Embryonic facial prominence (tissue), 1 donor: Measurements from ENCODE around the gene RBP3.

Source experiments
- DNase-seq: peaks from one replicate; pipeline ENCODE4 v3.0.0-alpha.2; 2016; ENCODE audit errors: extremely low spot score

The RBP3 gene

DNA sequence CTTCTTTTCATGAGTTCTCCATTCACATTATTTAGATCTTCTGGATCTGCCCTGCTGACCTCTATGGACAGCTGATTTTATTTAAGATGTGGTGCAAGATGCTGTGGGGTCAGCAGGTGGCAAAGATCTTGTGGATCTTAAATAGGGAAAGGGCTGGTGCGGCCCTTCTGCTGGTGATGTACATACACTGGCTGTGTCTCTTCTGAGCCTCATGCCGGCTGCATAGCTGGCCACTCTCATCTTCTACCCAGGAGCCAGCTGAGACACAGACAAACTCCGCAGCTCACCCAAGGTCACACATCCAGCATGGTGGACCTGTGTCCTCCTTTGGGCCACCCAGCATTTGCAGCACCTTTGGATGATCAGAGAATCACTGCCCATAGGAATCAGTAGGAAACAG lies 9.7 kb downstream of the RBP3 start:
- no peak for DNase-seq

DNA sequence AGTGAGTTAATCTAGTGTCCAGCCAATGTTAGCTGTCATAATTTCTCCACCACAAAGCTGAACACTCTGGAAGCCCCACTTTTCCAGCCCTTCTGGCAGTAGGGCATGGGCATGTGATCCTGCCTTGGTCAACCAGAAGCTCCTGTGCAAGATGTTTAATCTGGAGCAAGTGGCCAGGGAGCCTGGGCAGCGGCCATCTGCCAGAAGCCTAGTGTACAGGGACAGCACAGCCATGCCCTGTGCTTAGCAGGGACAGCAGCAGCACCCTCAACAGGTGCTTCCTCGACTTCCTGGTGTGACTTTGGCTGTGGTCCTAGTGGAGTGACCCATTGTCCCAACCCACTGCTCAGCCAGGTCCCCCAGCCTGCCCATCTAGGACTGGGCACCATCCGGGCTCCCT lies 10.3 kb downstream of the RBP3 start:
- DNase-seq: no peak

DNA sequence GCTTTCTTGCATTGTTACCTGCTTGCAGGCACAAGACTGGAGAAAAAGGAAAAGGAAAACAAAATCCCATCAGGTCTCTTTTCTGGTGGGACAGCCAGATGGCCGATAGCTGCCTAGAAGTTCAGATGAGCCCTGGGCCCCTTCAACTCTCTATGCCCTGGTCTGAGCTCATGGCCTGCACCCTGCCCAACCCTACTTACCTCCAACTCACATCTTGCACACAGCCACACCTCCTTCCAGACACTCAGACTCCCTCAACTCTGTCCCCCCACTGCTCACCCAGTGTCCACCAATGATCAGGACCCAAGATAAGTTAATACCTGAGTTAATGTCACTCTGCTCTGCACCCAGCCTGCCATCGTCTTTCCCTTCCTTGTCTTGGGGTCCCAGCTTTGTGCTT lies 10.9 kb downstream of the RBP3 start:
- no peak for DNase-seq

DNA sequence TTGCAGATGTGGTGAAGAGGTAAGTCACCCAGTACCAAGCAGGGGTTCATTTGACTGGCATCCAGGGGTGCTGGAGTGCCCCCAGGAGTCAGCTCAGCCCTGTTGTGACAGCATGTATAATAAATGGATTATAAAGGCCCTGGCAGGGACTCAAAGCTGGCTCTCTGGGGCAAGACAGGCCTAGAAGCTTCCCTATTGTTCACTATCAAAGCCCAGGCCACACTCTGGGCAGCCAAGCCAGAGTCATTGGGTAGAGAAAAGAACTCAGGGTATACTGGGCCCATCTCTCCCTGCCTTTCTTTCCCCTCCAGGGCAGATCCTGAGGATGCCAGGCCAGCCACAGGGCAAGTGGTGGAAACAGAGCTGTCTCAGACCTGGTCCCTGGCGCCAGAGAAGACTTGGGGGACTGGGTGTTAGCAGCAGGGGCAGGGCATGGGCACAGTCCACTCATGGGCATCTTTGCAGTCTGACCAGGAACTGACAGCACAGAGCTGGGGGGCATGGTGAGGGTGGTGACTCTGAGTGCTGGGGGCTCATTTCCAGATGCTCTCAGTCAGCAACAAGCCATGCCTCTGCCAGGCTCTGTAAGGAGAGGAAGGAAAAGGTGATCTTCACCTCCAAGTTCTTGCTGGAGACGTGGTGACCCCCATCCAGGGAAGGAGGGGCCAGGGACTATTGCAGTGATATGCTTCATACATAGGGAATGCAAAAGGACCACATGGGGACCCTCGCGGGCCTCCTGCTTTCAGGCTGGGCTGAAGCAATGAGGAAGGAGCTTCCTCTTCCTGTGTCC lies 11.7 kb downstream of the RBP3 start:
- DNase-seq: no peak

DNA sequence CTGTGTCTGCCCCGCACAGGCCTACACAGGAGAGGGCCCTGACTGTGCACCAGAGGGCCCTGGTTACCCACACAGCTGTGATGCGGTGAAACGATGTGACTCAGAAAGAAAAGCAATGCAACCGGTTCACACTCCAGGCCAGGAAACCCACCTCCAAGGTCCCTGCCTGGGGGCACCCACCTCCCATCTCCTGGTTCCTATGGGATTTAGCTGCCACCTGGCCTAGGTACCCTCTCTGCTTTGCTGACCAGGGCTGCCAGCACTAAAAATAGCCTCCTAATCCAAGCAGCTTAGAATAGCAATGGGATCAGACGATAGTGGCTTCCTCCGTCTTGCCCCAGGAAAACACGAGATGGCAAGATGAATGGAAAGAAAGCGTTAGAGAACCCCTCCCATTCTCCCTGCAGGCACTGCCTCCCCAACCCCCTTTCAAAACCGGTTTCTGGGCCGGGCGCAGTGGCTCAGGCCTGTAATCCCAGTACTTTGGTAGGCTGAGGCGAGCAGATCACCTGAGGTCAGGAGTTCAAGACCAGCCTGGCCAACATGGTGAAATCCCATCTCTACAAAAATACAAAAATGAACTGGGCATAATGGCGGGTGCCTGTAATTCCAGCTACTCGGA lies 12.4 kb downstream of the RBP3 start:
- DNase-seq: no peak

DNA sequence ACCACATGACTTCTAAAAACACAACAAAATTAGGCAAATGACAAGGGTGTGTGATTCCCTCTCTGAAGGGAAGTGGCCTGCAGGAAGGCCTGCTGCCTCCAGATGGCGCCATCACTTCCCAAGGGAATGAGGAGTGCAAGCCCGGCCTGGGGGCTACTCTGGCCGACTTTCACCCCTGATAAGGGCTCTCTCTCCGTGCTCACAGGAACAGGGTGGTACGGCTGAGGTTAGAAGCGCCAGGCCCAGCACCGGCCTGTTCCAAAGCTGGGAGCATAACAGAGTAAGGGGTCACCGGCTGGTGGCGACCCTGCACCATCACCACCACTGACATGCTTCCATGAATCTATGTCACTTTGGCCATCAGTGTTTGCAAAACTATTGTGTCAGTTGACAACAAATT lies 13.1 kb downstream of the RBP3 start:
- DNase-seq: no peak

DNA sequence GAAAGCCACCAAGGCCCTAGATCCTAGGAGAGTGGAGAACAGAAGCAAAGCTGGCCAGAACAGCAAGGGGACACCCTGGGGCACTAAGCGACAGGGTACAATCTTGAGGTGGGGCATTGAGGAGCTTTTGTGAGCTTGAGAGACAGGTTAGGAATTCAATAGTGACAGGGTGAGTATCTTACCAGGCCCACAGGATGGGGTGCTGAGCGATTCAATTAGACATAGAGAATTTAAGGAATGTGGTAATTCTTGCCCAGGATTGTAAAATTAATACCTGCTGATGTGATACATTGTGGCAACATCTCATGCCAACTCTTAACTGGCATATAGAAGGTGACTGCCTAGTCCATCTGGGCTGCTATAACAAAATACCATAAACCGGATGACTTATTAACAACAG lies 14.0 kb downstream of the RBP3 start:
- no peak for DNase-seq

DNA sequence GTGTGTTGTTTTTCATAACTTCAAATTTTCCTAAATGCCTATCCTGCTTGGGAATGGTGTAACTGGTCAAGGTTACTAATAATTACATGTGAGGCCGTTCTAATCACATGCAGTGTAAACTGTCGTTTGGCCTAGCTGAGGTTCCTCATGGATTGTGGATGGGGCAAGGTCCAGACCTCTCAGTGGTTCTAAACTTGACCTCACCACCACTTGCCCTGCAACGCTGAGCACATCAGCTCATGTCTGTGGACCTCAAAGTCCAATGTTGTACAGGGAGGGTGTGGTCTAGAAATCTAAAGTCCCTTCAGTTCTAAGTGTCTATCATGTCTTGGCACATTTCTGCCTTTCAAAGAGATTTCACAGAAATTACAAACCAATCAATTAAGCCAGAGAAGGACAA lies 15.6 kb downstream of the RBP3 start:
- no peak for DNase-seq

DNA sequence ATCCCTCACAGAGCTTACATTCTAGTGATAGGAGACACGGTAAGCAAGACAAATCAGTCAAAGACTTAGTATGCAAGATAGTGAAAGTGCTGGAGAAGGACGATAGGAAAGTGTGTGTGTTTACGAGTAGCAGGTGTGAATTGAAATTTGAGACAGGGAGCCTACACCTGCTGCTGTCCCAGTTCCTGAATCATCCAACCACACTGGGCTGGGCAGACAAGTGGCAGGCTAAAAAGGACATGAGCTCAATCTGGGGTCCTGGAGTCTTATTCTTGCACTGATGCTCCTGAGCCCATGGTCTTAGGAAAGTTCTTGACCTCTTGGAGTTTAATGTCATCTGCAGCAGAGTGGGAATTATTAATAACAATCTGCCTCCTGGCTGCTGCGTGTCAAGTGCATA lies 16.2 kb downstream of the RBP3 start:
- no peak for DNase-seq

DNA sequence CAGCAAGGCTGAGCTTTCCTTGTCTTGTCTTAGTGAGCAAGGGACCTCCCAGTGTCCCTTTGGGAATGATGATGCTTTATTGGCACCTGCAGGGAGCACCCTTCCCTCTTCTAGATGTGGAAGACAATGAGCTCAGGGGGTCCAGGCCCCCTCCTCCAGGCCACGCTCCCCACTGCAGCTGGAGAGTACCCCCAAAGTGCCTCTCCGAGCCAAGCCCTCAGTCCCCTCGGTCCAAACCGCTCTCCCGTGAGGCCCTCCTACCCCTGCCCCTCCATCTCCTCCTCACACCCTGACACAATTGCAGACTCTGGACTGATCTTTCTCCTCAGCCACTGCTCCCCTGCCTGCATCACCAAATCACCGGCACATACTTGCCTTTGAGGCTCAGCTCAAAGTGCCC lies 16.7 kb downstream of the RBP3 start:
- no peak for DNase-seq

DNA sequence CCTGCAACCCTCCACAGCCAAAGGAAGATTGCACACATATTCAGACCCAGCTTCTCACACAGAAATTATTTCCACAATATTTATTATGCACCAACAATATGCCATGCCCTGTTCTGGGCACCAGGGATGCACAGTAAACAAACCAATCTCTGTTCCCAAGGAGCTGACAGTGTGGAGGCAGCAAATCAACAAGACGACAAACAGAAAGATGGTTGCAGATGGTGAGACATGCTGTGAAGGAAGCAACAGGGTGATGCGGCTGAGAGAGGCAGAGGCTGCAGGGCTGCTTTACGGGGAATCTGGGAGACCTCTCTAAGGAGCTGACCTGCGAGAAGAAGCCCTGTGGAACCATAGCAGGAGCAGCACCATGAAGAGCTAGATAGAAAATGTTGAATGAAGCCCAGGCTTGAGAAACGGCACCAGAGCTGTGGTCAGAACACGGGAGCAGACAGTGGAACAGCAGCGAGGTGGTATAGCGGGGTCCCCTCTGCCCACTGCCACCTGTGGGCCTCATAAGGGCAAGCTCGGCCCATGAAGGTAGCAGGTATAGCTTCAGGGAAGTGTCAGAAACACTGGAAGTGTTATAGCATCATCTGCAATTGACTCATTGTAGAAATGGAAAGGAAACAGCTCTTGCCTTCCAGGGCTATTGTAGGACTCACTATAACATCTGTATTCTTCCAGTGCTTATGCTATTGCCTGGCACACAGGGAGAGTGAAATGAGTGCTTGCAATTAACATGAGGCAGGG lies 17.4 kb downstream of the RBP3 start:
- DNase-seq: no peak

DNA sequence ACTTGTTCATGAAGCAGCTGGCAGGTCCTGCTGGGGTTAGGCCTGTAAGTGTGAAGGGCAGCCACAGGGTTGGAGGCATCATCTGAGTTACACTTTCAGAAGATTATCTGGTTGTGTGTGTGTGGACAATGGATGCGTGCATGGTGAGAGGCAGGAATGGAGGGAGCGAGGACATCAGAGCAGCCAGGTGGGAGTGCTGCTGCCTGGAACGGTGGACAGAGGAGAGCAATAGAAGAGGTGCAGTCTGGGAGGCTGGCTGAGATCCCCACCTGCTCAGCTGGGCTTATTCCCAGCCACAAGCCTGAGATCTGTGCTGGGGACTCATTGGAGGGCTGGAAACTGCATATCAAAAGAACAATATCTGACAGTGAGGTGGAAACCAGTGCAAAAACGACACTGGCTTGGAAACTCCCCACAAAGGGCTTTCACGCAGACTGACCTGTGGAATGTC lies 18.0 kb downstream of the RBP3 start:
- no peak for DNase-seq

DNA sequence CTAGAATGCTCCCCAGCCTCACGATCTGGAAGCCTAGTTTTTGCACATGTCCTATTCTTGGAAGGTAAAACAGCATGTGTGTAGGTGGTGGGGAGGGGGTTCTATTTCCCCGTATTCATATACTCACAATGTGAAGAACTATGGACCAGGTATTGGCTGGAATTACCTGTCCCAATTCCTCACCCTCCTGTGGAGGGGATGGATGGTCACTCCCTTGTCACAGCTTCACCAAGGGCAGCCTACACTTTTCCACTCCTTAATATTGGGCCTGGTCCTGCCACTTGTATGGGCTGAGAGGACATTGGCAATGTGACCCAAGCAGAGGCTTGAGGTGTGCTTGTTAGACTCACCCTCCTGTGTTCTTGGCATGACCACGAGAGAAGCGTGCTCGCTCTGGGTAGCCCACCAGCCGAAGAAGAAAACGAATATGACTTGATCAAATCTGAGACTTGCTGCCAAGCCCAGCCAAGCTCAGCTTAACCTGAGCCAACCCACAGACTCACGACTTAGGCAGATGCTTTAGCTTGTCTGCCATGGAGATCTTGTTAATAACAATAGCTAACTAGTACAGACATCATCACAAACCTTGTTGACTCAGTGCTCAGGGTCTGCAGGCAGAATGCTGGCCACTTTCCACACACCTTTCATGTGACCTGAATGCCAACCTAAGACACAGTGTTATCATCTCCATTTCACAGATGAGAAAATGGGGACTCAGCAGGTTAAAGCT lies 18.7 kb downstream of the RBP3 start:
- DNase-seq: no peak

DNA sequence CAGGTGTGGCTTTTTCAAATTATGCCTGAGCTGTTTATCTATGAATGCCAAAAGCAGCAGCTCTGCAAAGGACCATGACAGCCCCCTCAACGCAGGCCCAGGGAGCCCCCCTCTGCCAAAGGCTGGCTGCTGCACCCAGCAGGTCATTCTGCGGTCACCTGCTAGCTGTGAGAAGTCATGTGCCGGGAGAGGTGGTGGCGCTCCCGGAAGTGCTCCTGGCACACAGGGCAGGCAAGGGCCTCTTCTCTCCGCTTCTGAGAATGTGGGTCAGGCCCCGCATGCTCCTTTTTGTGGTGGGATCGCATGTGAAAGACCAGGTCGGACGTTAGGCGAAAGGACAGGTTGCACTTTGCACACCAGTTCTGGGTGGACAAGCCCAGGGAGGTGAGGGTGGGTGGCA lies 19.5 kb downstream of the RBP3 start:
- no peak for DNase-seq

DNA sequence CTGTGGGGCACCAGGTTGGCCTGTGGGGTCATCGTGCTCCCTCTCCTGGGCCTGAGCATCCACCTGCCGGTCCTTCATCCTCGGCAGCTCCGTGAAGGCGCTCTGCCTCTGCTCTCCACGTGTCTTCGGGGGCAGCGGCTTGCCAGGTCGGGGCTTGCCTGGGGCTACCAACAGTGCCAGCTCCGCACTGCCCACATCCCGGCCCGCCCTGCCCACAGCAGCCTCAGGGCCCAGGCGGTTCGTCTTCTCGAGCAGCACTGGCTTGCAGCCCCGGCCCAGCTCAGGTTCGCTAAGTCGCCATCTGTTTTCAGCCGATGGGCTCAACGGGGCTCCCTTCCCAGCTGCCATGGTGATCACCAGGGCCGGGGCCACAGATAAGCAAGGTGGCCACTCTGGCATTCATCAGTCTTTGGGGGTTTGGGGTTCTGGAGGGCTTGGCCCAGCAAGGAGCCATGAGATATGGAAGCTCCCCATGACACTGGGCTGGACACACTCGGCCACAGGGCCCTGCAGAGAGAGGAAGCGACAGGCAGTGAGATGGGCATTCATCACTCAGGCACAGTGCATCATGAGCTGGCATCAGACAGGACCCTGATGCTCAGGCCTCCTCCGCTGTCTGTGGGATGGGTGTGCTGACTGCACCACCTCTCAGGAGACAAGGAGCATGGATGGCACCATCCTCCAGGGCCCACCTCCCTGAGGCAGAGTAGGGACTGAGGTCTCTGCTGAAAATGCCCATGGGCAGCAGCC lies 20.4 kb downstream of the RBP3 start:
- no peak for DNase-seq

DNA sequence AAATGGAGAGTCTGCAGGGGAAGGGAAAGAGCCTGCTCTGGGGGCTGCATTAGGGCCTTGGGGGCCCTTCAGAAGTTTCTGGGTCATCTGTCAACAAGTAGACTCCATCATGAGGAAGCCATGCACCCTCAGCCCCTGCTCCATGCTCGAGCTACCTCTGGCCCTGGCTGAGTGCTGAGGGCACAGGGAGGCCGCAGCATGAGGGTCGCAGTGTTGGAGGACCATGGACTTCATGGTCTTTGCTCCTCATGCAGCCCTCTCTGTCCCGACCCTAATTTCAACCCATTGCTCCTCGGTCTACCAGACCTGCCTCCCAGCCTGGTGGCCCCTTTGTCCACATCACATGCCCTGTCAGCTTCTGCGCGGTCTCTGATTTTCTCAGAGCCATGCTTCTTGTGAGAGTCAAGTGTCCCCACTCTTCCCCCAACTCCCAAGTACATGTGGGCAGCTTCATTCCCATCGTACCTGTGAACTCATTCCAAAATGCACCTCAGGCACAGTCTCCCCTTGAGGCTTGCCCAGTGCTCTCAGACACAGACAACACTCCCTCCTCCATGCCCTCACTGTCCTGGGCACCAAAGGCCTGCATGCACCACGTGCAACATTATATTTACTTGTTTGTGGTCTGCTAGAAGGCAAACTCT lies 21.2 kb downstream of the RBP3 start:
- no peak for DNase-seq

DNA sequence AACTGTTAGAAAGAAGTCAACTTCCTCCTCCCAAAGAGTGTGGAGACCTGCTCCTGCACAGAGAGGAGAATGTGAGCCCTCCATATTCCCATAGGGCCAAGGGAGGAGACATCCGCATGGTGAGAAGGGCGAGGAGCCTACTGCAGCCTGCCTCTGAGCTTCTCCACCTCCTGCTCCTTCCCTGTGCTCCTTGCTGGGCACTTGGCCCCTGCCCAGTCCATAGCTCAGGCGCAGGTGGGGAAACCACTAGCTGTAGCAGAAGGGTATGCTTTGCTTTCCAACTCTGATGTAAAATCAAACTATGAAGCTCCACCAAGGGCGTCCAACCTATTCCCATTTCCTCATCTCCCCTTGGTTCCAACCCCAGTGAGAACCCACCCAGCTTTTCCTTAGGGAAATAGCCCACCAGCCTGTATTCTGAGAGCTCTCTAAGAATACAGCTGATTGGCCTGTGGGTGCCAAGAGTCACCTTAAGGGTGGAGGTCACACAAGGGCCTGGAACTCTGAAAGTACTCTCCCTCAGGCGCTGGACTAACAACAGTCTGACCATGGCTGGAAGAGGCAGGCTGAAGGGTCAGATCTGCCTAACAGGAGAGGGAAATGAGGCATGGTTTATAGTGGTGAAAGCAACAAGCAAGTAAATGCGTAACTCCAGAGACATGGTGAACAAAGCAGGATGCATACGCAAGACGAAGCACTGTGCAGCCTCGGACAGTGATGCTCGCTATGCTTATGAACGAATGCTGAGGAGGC lies 22.0 kb downstream of the RBP3 start:
- DNase-seq: no peak

DNA sequence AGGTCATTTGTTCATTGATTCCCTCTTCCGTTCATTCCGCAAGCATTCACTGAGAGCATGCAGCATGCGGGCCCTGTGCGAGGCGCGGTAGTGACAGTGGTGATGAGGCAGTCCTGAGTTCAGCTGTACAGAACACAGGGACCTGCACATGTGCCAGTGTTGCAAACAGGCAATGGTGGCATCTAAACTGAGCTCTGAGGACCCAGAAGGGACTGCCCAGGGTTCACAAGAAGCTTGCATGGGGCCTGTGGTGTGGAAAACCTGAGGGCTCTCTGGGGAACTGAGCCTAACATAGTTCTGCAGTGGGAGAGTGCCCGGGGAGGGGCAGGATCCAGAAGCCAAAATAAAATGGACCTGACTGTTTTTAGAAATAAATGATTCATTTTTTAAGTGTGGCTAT lies 22.7 kb downstream of the RBP3 start:
- no peak for DNase-seq

DNA sequence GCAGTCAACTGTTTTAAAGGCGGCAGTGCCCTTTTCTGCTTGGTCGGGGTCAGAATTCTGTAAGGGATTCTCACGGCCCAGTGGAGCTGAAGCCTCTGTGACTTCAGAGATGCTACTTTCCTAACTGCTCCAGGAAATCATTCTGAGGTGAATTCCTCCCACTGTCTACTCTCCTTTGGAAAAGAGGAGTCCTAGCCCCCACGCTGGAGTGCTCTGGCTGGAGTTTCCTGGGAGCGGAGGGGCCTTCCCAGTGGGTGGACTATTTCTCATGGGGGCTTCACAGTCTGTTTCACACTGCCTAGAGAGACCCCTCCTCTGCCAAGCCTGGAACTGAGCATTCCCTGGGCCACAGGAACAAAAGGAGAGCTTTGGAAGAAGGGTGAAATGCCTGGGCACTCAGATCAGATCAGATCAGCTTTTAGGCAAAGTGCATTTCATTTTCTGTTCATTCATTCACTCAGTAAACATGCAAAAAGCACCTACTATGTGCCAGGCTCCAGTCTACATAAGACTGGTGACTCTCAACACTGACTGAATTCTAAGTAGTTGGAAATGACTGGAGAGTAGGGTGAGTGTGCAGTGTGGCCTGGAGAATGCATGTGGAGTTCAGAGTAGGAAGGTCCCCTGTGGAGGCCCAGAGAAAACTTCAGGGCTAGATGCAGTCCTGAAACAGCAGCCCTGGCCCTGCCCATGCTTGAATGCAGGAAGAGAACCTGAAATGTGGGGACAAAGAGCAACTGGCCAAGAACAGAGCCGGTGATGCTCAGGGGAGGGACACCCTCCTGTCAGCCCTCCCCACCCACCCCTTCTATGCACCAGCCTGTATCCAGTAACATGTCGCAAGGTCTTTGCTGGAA lies 23.7 kb downstream of the RBP3 start:
- DNase-seq: no peak
